B cell (primary cell): Measurements from ENCODE around the gene AKT1.

Experiments
- CTCF ChIP-seq: fragments of 200-600 bp; IDR thresholded peaks from one replicate; pipeline ENCODE4 v1.8.0; 2022; ENCODE audit warnings: antibody characterized with exemption, mild to moderate bottlenecking
- EZH2 ChIP-seq: IDR thresholded peaks from 2 replicates; pipeline ENCODE4 v1.6.1; 2012; ENCODE audit warnings: borderline replicate concordance, low read depth, mild to moderate bottlenecking, moderate library complexity, low read length; ENCODE audit not compliant: insufficient read depth, poor library complexity, severe bottlenecking

GRCh38 chr14:104810316-104810715, 14.8 kb upstream of the AKT1 start:
- no peak for TF ChIP-seq CTCF
- TF ChIP-seq EZH2, result no peak
